ENCODE results near the gene TAS2R3. TPM values are rescaled to one million over a fixed set of nuclear protein-coding genes. Genes with fewer than 3 reads are reported as not detected.

The TAS2R3 gene, protein sequence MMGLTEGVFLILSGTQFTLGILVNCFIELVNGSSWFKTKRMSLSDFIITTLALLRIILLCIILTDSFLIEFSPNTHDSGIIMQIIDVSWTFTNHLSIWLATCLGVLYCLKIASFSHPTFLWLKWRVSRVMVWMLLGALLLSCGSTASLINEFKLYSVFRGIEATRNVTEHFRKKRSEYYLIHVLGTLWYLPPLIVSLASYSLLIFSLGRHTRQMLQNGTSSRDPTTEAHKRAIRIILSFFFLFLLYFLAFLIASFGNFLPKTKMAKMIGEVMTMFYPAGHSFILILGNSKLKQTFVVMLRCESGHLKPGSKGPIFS
- 1.4 and 3.2 TPM in 2 replicates for total RNA-seq

DNA sequence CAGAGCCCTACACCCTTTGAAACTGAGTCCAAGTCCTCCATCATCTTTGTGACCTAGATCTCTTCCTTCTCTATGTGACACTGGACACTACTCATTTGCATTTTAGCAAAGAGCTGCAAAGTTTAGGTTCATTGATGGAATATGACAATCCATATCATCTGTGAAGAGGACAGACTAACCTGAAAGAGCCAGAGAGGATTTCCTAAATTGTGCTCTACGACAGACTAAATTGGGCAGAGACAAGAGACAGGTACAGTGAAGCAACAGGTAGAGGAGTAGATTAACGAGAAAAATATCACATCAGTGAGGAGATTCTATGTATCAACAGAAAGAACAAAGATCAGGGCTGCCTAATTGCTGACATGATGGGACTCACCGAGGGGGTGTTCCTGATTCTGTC lies at the start of gene TAS2R3:
Gene TAS2R3 (plus strand): TSS at position 301 of the 400 bp plus-strand sequence. CDS start 62 bp downstream, at position 363.
- Histone ChIP-seq H3K4me3 (ENCODE audit: insufficient read depth, low read length) (no peak within 1 kb of the TSS), H3K36me3 (ENCODE audit: insufficient read depth, low read length) (peaks cover 4% of the 10 kb centered on the region), H3K4me1 (ENCODE audit: insufficient read depth, low read length) (no peaks in the 10 kb centered on the region), H3K27me3 (ENCODE audit: insufficient read depth, low read length) (no peaks in the 10 kb centered on the region), H3K4me2 (ENCODE audit: insufficient read depth, low read length) (no peak within 1 kb of the TSS), H2AFZ (ENCODE audit: low read length) (no peak within 1 kb of the TSS), H3K9me3 (ENCODE audit: low read depth, low read length) (no peaks in the 10 kb centered on the region), H4K20me1 (ENCODE audit: insufficient read depth, low read length) (no peaks in the 10 kb centered on the region), H3K79me2 (ENCODE audit: insufficient read depth, low read length) (no peaks in the 10 kb centered on the region), H3K27ac (ENCODE audit: low read depth, low read length) (no peak within 1 kb of the TSS)
- DNase-seq (ENCODE audit: insufficient read length, low spot score, missing footprints) = no peak
- TF ChIP-seq, protein P1, sequence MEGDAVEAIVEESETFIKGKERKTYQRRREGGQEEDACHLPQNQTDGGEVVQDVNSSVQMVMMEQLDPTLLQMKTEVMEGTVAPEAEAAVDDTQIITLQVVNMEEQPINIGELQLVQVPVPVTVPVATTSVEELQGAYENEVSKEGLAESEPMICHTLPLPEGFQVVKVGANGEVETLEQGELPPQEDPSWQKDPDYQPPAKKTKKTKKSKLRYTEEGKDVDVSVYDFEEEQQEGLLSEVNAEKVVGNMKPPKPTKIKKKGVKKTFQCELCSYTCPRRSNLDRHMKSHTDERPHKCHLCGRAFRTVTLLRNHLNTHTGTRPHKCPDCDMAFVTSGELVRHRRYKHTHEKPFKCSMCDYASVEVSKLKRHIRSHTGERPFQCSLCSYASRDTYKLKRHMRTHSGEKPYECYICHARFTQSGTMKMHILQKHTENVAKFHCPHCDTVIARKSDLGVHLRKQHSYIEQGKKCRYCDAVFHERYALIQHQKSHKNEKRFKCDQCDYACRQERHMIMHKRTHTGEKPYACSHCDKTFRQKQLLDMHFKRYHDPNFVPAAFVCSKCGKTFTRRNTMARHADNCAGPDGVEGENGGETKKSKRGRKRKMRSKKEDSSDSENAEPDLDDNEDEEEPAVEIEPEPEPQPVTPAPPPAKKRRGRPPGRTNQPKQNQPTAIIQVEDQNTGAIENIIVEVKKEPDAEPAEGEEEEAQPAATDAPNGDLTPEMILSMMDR (IDR thresholded peaks at IDR 0.05; ENCODE audit: extremely low read depth, low read depth, low read length) = no peak

DNA sequence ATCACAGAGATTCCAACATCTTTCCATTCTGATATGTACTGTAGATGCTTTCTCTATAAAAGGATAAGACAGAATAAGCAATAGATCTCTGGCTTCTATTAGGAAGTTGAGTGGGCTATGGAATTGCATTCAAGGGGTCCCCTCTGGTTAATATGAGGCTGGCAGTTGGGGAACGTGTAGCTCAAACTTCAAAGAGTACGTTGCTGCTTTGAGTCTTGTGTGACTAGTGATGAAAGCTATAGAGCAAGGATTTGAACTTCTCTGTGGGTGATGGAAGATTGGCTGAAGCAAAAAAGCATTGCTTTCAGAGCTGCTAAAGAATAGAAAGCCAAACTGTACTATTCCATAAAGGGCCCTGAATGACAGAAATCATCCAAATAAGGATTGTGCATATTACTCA lies 49.3 kb upstream of the TAS2R3 start:
- no peak for DNase-seq (ENCODE audit: insufficient read length, low spot score, missing footprints)
- no peak overlapping the region for H3K4me2 ChIP-seq (ENCODE audit: insufficient read depth, low read length)
- H4K20me1 ChIP-seq (ENCODE audit: insufficient read depth, low read length) = no peaks in the 10 kb centered on the region

DNA sequence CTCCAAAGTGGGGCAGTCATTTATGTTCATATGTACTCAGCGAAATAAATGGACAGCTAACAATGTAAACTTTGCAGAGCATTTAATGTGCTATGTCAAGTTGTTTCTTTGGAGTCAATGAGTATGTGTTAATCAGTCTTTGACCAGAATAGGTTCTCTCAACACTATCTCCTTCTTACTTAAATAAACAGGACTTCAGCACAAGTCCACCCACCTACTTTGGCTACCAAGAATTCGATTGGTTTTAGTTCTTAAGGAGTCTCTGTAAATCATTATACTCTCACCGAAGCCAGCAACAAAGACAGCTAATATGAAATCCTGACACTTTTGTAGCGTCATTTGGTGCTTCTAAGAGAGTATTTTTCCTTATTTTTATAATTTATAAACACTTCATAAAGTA lies 48.9 kb upstream of the TAS2R3 start:
- Histone ChIP-seq H3K4me3 (ENCODE audit: insufficient read depth, low read length) (no peak overlapping the region), H4K20me1 (ENCODE audit: insufficient read depth, low read length) (no peaks in the 10 kb centered on the region), H2AFZ (ENCODE audit: low read length) (no peak overlapping the region), H3K9me3 (ENCODE audit: low read depth, low read length) (no peaks in the 10 kb centered on the region), H3K79me2 (ENCODE audit: insufficient read depth, low read length) (no peaks in the 10 kb centered on the region), H3K27me3 (ENCODE audit: insufficient read depth, low read length) (no peaks in the 10 kb centered on the region), H3K36me3 (ENCODE audit: insufficient read depth, low read length) (no peaks in the 10 kb centered on the region), H3K4me2 (ENCODE audit: insufficient read depth, low read length) (no peak overlapping the region), H3K27ac (ENCODE audit: low read depth, low read length) (no peak overlapping the region), H3K4me1 (ENCODE audit: insufficient read depth, low read length) (no peaks in the 10 kb centered on the region)
- DNase-seq (ENCODE audit: insufficient read length, low spot score, missing footprints) = no peak
- TF ChIP-seq, protein P1 (IDR thresholded peaks at IDR 0.05; ENCODE audit: extremely low read depth, low read depth, low read length) = no peak

More for the DNA sequence above, 49.3 kb upstream of the TAS2R3 start:
- TF ChIP-seq, protein P1 (IDR thresholded peaks at IDR 0.05; ENCODE audit: extremely low read depth, low read depth, low read length) = no peak
- no peaks in the 10 kb centered on the region for H3K79me2 ChIP-seq (ENCODE audit: insufficient read depth, low read length)
- H3K4me3 ChIP-seq (ENCODE audit: insufficient read depth, low read length) = no peak overlapping the region
- no peaks in the 10 kb centered on the region for H3K27me3 ChIP-seq (ENCODE audit: insufficient read depth, low read length)
- H3K4me1 ChIP-seq (ENCODE audit: insufficient read depth, low read length) = no peaks in the 10 kb centered on the region
- H2AFZ ChIP-seq (ENCODE audit: low read length) = no peak overlapping the region
- no peaks in the 10 kb centered on the region for H3K9me3 ChIP-seq (ENCODE audit: low read depth, low read length)
- no peaks in the 10 kb centered on the region for H3K36me3 ChIP-seq (ENCODE audit: insufficient read depth, low read length)
- H3K27ac ChIP-seq (ENCODE audit: low read depth, low read length) = no peak overlapping the region

DNA sequence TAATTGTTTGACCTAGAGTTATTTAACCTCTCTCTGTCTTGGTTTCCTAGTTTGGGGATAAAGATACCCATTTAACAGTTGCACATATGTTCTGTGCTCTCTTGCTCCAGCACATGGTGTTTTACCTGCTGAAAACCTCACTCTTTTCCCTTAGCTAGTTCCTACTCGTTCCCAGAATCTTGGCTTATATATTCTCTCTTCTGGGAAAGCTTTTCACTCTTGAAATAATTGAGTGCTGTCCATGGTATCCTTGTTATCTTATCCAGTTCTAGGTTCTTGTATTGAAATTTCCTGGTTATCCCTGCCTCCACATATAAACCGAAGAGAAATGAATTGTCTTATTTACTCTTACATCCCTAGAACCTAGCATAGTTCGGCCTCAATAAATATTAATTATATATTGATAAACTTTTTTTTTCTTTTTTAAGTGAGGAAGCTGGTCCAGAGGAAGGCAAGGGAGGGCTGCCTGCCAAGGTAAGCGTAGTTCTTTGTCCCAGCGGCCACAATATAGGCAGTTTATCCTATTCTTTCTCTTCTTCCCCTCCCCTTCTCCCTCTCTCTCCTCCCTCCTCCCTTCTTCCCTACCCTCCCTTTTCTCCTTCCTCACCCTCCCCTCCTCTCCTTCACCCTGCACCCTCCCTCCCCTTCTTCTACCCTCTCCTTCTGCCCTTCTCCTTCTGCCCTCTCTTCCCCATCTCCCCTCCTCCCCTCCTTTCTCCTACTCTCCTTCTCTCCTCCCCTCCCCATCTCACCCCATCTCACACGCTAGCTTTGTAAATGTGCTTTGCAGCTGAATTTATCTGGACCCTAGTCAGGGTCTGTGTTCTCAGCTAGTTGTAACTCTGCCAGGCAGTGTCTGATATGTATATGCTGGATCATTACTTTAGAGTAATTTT lies 47.9 kb upstream of the TAS2R3 start:
- no peaks in the 10 kb centered on the region for H3K4me1 ChIP-seq (ENCODE audit: insufficient read depth, low read length)
- H3K9me3 ChIP-seq (ENCODE audit: low read depth, low read length) = no peaks in the 10 kb centered on the region
- no peak for DNase-seq (ENCODE audit: insufficient read length, low spot score, missing footprints)
- no peak overlapping the region for H3K27ac ChIP-seq (ENCODE audit: low read depth, low read length)
- H2AFZ ChIP-seq (ENCODE audit: low read length) = no peak overlapping the region
- no peak overlapping the region for H3K4me3 ChIP-seq (ENCODE audit: insufficient read depth, low read length)
- no peak overlapping the region for H3K4me2 ChIP-seq (ENCODE audit: insufficient read depth, low read length)
- no peaks in the 10 kb centered on the region for H3K27me3 ChIP-seq (ENCODE audit: insufficient read depth, low read length)
- H3K36me3 ChIP-seq (ENCODE audit: insufficient read depth, low read length) = no peaks in the 10 kb centered on the region
- TF ChIP-seq, protein P1 (IDR thresholded peaks at IDR 0.05; ENCODE audit: extremely low read depth, low read depth, low read length) = no peak
- no peaks in the 10 kb centered on the region for H3K79me2 ChIP-seq (ENCODE audit: insufficient read depth, low read length)
- H4K20me1 ChIP-seq (ENCODE audit: insufficient read depth, low read length) = no peaks in the 10 kb centered on the region
